Effector CD4-positive, alpha-beta T cell (primary cell): ENCODE measurements around the gene DCUN1D2.
"Not testable (repeated sequence)": the region's sequence is repeated elsewhere in the genome, so short reads cannot be mapped to it uniquely, and the experiment has no call there.

Experiments used
- DNase-seq: peaks from one replicate; pipeline ENCODE4 v3.0.0-alpha.2; 2020
- total RNA-seq: gene quantifications from one replicate; lab custom pipeline; 2026; lab: John Stamatoyannopoulos, UW

The DCUN1D2 gene
- total RNA-seq = 17.3 reads per million, percentile 43 among the genes with 10 or more reads in this experiment

DNA sequence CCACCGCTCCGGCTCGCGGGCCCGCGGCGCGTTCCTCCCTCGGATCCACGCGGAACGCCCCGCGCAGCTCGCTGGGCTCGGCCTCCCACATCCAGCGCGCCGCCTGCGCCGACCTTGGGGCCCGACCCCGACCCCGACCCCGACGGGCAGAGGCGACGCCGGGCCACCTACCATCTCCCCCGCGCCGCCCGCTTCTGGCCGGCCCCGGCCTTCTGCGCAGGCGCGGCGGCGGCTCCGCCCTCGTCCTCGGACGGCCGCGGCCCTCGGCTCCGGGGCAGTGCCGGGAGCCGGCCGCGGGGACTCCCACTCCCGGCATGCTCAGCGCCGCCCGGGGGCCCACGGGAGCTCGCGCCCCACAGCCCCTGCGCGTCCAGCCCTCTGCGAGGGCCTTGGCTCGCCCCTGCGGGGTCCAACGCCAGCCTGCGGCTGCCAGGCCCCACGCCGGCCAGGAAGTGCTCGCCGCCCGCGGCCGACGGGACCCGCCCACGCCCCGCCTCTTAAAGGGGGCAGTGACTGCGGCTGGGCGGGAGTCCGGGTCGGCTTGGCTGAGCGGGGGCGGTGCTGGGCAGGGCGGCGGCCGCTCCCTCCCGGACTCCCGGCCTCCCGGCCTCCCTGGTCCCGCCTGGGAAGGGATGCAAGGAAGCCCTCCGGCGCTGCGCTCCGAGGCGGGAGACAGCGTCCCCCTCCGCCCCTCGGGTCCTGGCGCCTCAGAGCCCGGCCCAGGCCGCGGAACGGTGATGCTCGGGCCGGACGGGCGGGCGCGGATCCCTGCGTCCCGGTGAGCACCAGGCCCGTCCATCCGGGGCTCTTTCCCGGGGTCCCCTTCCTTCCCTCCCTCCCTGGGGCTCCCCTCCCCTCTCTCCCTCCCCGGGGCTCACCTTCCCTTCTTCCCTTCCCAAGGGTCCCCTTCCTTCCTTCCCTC lies at the start of gene DCUN1D2:
Gene DCUN1D2, minus strand, starts transcription at position 216 of the 922 bp plus-strand sequence. Its CDS starts 42 bp downstream, at position 174.
- DNase-seq = peak; percentile 62

DNA sequence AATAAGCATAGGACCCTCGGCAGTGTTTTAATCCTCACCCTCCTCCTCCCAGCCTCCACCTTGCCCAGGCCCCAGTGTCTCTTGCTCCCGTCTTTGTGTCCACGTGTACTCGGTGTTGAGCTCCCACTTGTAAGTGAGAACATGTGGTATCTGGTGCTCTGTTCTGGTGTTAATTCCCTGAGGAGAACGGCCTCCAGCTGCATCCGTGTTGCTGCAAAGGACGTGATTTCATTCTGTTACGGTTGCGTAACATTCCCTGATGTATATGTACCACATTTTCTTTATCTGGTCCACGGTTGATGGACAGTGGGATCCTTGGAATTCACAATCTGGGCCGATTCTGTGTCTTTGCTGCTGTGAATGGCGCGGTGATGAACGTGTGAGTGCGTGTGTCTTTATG lies 49.3 kb upstream of the DCUN1D2 start:
- DNase-seq = no peak

DNA sequence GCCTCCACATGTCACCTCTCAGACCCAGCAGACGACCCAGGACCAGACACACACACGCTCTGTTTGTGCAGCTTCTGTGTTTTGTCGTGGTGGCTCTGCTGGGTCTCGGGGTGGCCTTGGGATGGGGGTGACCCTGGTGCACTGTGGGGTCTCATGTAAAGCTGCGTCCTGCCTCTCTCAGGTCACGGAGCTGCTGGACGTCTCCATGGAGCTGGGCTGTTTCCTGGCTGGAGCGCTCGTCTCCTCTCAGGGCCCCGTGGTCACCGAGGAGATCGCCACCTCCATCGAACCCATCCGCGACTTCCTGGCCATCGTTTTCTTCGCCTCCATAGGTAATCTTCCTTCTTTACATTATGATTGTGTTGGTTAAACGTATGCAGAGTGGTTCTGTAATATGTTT lies 48.7 kb upstream of the DCUN1D2 start:
- no peak for DNase-seq

DNA sequence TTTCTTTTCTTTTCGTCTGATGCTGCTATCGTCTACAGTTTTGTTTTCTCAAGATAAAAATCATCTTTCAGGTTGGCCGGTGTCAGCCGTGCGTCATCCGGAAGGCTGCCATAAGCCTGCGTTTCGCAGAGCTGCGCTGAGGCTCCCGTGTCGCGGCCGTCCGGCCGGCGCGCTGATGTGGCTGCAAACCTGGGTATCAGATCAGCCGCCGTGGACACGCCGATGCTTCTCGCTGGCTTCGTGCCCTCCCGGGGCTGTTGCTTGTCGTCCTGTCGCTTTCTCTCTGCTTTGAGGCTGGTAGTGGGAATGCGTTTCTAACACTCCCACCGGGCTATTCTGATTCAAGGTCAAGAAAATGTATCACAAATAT lies 48.2 kb upstream of the DCUN1D2 start:
- no peak for DNase-seq

DNA sequence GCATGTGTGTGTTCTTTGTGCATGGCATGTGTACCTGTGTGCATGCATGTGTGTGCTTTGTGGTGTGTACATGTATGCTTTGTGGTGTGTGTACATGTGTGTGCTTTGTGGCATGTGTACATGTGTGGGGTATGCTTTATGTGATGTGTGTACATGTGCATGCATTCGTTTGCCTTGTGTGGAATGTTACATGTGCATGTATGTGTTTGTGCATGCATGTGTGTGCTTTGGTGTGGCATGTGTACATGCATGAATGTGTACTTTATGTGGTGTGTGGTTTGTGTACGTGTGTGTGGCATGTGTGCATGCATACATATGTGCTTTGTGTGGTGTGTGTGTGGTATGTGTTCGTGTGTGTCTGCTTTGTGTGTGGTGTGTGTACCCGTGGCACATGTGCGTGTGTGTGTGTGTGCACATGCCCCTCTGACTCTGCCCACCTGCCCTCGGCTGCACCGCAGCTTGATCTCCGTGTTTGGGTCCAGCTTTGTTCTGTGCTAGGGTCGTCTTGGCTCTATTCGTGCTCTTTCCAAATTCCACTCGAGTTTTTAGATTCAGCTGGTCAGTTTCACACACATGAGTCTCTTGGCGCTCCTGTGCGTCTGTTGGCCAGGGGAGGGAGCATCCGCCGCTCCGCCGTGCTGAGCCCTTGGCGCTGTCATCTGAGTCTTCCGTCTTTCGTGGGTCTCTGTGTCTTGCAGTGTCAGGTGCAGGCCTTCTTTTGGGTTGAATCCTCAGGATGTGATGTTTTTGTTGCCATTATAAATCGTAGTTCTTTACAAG lies 47.6 kb upstream of the DCUN1D2 start:
- no peak for DNase-seq

DNA sequence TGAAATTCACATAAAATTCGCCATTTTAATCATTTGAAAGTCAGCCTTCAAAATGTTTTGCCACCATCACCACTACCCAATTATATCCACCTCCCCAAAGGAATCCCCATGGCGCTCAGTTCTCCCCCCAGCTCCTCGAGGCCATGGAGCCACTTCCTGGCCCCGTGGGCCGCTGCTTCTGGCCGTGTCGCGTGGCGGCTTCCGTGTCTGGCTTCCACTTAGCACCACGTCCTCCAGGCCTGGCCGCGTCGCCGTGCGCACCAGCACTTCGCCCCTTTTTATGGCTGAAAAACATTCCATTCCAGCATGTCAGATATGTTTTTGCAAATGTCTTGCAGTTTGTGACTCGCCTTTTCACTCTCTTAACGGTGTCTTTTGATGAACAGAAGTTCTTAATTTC lies 46.7 kb upstream of the DCUN1D2 start:
- DNase-seq = no peak

DNA sequence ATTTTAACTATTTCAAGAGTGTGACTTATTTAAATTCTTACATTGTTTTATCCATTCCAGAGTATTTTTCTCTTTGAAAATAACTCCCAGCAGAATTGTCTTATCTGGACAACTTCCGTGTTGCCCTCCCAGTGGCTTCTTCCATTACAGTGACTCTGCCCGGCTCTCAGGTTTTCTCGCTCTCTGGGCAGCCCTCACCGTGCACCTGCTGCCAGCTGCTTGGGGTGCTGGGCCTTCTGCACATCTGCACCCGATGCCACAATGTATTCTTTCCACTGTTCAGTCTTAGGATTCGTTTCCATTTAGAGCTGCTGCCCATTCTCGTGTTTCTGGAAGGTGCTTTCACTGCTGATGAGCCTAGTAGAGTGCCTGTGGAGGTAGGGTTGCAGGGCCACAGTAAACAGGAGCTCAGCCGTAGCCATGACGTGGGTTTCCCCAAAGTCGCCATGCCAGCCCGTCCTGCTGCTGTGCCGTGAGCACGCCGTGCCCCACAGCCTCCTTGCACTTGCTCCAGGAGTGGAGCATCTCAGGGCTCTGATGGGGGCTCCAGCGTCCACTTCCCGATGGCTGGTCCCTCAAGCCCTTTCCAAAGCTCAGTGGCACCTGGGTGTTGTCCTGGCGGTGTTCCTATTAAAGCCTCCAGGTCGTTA lies 46.1 kb upstream of the DCUN1D2 start:
- no peak for DNase-seq

DNA sequence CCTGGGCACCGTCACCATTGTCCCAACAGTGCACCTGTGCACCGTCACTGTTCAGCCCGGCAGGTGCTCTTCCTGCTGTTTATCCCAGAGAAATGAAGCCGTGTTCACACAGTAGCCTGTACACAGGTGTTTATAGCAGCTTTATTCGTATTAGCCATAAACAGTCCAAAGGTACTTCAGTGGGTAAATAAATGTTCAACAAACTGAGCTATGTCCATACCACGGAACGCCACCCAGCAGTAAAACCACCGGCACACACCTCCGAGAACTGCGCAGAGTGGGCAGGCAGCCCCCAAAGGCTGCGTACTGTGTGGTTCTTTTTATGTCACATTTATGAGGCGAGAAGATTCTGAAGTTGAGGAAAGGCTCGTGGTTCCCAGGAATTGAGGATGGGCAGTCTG lies 44.9 kb upstream of the DCUN1D2 start:
- DNase-seq = no peak

DNA sequence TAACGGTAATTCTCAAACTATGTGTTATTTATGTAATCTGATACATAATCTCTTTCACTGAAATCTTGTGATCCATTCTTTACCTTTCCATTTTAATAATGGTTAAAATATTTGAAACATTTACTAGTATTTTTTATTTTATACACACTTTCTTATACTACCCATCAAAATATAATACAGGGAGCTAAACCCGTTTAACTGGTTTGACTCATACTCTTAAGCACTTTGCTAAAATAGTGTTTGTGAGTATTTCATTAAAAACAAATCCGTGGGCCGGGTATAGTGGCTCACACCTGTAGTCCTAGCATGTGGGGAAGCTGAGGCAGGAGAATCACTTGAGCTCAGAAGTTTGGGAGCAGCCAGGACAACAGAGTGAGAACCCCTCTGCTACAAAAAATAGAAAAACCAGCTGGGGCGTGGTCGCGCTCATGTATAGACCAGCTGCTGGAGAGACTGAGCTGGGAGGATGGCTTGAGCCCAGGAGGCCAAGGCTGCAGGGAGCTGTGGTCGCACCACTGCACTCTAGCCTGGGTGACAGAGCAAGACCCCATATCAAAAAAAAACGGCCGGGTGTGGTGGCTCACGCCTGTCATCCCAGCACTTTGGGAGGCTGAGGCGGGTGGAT lies 43.8 kb upstream of the DCUN1D2 start:
- no peak for DNase-seq

DNA sequence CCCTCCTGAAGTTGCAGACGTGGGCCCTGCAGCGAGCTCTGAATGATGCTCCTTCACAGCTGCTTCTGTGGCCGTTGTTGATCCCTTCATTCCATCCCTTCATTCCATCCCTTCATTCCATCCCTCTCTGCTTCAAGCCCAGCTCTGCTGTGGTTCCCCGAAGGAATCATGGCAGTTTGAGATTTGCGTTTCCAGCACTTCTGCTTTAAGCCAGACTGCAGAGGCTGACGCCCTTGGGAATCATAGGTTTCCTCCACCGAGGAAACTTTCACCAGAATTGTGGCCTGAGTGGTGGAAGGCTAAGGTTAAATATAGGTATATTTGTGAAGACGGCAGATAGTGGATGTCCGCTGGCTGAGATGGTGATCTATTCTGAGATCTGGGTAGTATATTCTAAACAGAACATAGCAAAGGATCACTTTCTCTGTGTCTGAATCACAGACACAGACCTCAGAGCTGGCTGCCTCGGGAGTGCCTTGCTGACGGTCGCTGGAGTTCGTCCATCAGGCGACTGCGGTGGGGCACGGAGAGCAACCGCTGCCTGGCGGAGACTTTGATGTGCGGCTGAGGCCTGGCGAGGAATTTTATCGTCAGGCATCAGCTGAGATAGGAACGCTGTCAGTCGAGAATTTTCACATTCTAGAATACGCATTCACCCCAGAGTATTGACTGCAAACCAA lies 42.8 kb upstream of the DCUN1D2 start:
- DNase-seq = no peak

DNA sequence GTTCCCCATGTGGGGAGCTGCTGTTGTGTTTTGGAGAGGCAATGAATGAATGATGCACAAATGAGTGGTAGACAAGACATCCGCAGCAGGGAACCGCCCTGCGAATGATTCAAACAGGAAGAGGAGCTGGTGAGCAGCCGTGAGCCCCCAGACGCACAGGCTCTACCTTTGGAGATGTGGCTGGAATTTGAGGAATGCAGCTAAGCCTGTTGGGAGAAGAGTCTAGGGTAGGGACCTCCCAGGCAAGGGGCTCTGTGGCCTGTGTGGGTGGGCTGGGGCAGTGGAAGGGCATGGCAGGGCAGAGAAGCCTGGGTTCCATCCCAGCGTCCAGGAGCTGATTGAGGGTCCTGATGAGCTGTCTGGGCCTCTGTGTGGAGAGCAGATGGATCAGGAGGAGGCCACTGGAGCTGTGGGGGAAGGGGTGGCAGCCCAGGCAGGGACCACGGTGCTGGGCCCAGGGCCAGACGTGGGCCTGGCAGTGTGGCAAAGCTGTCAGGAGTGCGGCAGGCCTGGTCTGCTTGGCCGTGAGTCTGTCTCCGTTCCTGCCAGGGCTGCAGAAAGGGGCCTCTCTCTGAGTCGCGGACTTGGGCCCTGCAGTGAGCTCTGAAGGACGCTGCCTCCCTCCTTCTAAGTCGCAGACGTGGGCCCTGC lies 41.8 kb upstream of the DCUN1D2 start:
- DNase-seq = no peak

DNA sequence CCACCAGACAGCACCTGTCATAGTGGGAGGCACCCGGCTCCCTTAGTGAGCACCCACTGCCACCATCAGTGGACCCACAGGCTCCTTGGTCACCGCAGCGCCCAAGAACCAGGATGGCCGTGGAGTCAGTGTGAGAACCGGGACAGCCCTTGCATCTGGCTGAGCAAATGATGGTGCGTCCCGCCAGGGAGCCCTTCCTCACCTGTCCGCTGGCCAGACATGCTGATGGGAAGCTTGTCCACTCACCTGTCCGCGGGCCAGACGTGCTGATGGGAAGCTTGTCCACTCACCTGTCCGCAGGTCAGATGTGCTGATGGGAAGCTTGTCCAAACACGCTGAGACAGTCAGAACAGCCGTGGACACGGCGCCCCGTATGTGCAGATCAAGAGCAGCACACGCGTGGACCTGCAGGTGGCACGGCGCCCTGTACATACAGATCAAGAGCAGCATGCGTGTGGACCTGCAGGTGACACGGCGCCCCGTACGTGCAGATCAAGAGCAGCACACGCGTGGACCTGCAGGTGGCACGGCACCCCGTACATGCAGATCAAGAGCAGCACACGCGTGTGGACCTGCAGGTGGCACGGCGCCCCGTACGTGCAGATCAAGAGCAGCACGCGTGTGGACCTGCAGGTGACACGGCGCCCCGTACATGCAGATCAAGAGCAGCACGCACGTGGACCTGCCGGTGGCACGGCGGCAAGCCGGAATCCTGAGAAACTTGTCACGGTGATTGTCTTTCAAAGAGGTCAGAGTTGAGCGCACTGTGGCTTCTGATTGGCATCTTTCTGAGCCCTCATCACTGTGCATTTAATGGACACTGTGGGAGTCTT lies 40.7 kb upstream of the DCUN1D2 start:
- no peak for DNase-seq

DNA sequence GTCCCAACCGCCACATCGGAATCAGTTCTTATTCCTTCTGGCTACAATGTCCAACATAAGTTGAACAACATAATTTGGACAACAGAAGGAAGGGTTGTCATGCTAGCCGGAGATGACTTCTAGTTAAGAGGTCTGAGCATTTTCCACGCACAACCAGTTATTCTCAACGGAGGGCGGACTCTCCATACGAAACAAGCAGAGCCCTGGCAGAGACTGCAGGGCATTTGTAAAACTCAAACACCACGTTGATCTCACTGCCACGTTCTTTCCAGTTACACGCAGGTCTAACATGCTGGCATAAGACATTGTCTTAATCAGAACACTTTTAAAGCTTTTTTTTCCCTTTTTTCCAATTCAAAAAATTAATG lies 38.3 kb upstream of the DCUN1D2 start:
- no peak for DNase-seq

DNA sequence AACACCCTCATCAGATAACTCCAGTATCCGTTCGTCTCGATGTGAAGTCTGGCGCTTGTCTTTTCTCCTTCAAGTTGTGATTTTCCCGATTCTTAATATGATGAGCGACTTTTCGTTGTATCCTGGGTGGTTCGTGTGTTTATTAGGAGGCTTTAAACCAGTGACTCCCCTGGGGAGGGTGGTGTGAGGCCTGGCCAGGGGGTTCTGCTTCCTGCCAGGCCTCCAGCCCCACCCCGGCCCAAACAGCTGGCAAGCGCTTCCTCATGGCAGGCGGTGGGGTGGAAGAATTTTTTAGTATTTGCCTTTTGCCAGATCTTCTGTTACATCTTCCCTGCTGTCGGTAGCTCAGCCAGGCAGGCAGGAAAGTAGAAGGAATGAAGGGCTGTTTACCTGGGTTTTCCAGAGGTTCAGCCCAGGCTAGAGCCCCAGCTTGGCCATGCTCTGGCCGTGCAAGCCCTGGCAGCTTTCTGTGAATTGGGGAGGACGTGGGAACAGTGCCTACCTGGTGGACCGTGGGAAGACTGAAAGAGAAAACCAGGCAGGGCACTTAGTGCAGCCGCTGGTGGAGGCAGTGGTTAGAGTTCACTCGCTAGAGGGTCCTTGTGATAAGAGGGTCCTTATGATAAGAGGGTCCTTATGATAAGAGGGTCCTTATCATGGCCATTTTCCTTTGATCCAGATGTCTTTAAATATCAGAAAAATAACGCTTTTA lies 37.7 kb upstream of the DCUN1D2 start:
- DNase-seq = no peak

DNA sequence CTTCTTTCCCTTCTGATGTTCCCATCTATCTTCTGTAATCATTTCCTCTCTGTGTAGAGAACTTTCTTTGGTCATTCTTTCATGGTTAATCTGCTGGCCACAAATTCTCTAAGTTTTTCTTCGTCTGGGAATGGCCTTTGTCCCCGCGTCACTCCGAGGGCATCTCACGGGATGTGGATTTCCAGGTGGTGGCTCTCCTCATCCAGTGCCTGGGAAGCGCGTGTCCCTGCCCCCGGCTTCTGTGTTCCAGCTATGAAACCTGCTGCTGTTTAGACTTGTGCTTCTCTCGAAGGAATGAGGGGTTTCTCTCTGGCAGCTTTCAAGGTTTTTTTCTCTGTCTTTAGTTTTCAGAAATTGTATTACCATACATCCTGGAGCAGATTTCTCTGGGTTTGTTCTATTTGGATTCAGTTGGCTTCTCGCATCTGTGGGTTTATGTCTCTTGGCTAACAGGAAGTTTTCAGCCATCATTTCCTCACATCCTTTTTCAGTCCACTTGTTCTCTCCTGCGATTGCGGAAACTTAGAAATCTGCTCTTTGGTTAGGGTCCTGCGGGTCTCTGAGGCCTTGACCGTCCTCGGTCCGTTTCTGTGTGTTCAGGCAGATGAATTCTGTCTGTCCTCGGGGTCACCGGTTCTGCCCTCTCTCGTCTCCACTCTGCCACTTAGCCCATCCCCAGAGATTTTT lies 36.9 kb upstream of the DCUN1D2 start:
- no peak for DNase-seq

DNA sequence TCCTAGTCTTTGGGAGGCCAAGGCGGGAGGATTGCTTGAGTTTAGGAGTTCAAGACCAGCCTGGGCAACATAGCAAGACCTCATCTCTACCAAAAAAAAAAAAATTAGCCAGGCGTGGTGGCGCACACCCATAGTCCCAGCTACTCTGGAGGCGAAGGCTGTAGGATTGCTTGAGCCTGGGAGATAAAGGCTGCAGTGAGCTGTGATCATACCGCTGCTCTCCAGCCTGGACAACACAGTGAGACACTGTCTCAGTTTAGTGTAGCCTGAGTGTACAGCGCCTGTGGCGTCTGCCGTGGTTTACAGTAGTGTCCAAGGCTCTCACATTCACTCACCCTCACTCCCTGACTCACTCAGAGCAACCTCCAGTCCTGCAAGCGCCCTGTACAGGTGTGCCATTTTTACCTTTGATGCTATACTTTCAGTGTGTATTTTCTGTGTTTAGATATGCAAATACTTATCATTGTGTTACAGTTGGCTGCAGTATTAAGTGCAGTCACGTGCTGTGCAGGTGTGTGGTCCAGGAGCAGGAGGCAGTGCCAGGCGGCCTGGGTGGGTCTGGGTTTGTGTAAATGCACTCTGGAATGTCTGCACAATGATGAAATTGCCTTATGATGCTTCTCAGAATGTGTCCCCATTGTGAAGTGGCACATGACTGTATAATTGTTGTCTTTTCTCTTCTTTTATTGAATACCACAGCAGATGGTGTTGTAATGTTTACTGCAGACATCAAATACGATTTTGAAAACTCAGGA lies 36.1 kb upstream of the DCUN1D2 start:
- no peak for DNase-seq

DNA sequence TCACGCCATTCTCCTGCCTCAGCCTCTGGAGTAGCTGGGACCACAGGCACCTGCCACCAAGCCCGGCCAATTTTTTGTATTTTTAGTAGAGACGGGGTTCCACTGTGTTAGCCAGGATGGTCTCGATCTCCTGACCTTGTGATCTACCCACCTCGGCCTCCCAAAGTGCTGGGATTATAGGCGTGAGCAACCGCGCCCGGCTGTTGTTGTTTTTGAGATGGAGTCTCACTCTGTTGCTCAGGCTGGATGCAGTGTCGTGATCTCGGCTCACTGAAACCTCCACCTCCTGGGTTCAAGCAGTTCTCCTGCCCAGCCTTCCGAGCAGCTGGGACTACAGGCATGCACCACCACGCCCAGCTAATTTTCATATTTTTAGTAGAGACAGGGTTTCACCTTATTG lies 31.9 kb upstream of the DCUN1D2 start:
- DNase-seq = not testable (repeated sequence)

DNA sequence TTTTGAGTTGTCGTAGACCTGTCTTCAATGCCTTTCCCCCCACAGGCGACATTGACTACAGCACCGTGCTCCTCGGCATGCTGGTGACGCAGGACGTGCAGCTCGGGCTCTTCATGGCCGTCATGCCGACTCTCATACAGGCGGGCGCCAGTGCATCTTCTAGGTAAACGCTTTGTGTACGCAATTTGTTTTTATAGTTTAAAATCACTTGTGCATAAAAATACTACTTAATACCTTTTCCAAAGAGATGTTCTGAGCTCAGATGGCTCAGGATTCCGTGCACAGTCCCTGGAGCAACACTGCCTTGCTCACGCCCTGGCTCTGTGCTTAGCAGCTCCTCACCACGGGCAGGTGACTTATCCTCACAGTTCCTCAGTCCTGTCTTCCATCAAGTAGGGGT lies 30.1 kb upstream of the DCUN1D2 start:
- DNase-seq = no peak

DNA sequence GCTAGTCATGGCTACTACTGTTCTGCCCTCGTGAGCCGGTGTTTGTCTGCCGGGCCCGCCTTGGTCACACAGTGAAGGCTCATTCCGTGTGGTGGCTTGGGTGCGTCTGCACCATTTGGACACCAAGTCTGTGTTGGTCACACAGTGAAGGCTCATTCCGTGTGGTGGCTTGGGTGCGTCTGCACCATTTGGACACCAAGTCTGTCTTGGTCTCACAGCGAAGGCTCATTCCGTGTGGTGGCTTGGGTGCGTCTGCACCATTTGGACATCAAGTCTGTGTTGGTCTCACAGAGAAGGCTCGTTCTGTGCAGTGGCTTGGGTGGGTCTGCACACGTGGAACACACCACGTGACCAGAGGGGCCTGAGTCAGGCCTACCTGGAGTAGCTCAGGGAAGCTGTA lies 29.0 kb upstream of the DCUN1D2 start:
- no peak for DNase-seq
